KMS-11 (cell line): ENCODE results near the gene LCLAT1.

ENCODE experiments used
- H2AFZ ChIP-seq: fragments of 200-600 bp; sonication (generic); 2 replicates; pipeline ENCODE4 v1.6.1; 2016; ENCODE audit warnings: antibody characterized with exemption, mixed run types, low read depth
- H3K27ac ChIP-seq: fragments of 200-600 bp; sonication (generic); 2 replicates; pipeline ENCODE4 v1.6.1; 2016; ENCODE audit warnings: mild to moderate bottlenecking, mixed run types
- H3K27me3 ChIP-seq: fragments of 200-600 bp; sonication (generic); 2 replicates; pipeline ENCODE4 v1.6.1; 2017; ENCODE audit warnings: mild to moderate bottlenecking, low read depth, mixed run types, moderate library complexity; ENCODE audit not compliant: insufficient read depth
- H3K36me3 ChIP-seq: fragments of 200-600 bp; sonication (generic); 2 replicates; pipeline ENCODE4 v1.6.1; 2017; ENCODE audit warnings: mild to moderate bottlenecking, mixed run types; ENCODE audit not compliant: insufficient read depth
- H3K4me1 ChIP-seq: fragments of 200-600 bp; sonication (generic); 2 replicates; pipeline ENCODE4 v1.6.1; 2016; ENCODE audit warnings: mild to moderate bottlenecking, low read depth, mixed run types; ENCODE audit not compliant: poor library complexity, severe bottlenecking
- H3K4me2 ChIP-seq: fragments of 200-600 bp; sonication (generic); 2 replicates; pipeline ENCODE4 v1.7.0; 2016; ENCODE audit warnings: mild to moderate bottlenecking, mixed run types
- H3K4me3 ChIP-seq: fragments of 200-600 bp; sonication (generic); IDR thresholded peaks from 2 replicates; pipeline ENCODE4 v1.6.1; 2017; ENCODE audit warnings: low read depth, low read length, mixed read lengths; ENCODE audit not compliant: insufficient read depth
- H3K79me2 ChIP-seq: fragments of 200-600 bp; sonication (generic); 2 replicates; pipeline ENCODE4 v1.6.1; 2016; ENCODE audit warnings: low read depth, mixed run types; ENCODE audit not compliant: insufficient read depth
- H3K9ac ChIP-seq: fragments of 200-600 bp; sonication (generic); 2 replicates; pipeline ENCODE4 v1.6.1; 2016; ENCODE audit warnings: mild to moderate bottlenecking, mixed run types
- H4K20me1 ChIP-seq: fragments of 200-600 bp; sonication (generic); 2 replicates; pipeline ENCODE4 v1.6.1; 2016; ENCODE audit warnings: mild to moderate bottlenecking, mixed run types; ENCODE audit not compliant: insufficient read depth
- TF ChIP-seq, protein P1 (sequence below): fragments of 200-600 bp; sonication (generic); conservative IDR thresholded peaks from 2 replicates; pipeline ENCODE4 v1.6.1; 2017; ENCODE audit warnings: low read depth, mild to moderate bottlenecking, antibody characterized with exemption, low read length, moderate library complexity, mixed read lengths

Gene LCLAT1

DNA sequence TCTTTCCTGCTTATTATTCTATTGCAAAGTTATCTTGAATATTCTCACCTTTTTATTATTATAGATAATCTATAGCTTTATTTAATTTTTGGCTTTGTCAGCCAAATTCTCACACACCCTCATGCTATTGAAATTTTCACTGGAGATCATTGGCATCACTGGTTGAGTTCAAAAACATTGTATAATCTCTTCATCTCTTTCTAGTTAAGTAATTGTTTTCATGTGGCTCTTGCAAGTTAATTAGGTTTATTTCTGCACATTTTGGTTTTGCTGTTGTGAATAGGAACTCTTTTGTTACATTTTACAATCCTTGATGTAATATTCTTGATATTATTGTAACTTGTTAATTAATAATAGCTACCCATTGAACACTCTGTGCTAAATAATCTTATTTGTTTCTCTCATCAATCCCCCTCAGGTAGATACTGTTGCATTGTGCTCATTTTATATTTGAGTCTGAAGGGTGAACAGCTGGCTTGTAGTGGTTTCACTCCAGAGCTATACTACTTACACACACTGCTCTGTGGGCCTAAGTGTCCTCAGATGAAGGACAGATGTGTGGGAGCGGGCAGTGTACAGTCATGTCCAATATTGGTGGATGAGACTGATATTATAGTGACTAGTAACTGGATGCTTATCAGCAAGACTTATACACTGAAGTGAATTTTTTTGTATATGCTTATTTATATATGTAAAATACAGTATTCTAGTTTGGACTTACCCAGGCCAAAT lies 112.7 kb downstream of the LCLAT1 start:
- no peak overlapping the region for H2AFZ ChIP-seq
- TF ChIP-seq, protein P1, sequence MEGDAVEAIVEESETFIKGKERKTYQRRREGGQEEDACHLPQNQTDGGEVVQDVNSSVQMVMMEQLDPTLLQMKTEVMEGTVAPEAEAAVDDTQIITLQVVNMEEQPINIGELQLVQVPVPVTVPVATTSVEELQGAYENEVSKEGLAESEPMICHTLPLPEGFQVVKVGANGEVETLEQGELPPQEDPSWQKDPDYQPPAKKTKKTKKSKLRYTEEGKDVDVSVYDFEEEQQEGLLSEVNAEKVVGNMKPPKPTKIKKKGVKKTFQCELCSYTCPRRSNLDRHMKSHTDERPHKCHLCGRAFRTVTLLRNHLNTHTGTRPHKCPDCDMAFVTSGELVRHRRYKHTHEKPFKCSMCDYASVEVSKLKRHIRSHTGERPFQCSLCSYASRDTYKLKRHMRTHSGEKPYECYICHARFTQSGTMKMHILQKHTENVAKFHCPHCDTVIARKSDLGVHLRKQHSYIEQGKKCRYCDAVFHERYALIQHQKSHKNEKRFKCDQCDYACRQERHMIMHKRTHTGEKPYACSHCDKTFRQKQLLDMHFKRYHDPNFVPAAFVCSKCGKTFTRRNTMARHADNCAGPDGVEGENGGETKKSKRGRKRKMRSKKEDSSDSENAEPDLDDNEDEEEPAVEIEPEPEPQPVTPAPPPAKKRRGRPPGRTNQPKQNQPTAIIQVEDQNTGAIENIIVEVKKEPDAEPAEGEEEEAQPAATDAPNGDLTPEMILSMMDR, result no peak
- H3K27me3 ChIP-seq, result no peaks in the 10 kb centered on the region
- no peaks in the 10 kb centered on the region for H3K4me1 ChIP-seq
- H4K20me1 ChIP-seq, result no peaks in the 10 kb centered on the region
- H3K4me2 ChIP-seq, result no peak overlapping the region
- H3K79me2 ChIP-seq, result no peaks in the 10 kb centered on the region
- H3K9ac ChIP-seq, result no peak overlapping the region
- no peak overlapping the region for H3K4me3 ChIP-seq
- no peaks in the 10 kb centered on the region for H3K36me3 ChIP-seq
- H3K27ac ChIP-seq, result no peak overlapping the region

DNA sequence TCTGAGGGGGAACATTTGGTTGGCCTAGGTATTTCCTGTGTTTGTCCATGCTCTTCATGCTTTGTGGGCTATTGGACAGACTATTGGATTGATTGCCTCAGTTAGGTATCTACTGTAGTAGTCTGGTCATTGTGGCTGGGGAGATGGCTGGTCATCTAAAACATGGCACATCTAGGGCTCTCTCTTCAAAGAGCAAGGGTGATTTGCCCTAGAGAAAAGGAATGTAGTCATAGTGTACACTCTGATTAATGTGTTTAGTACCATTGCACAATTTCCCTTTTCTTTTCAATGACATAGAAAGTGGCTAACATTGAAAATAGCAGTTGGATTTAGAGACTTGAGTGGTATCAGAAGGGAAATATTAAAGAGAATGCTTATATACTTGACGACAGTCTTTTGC lies 114.3 kb downstream of the LCLAT1 start:
- Histone ChIP-seq H3K4me2 (no peak overlapping the region), H4K20me1 (no peaks in the 10 kb centered on the region), H3K9ac (no peak overlapping the region), H2AFZ (no peak overlapping the region), H3K27ac (no peak overlapping the region), H3K36me3 (no peaks in the 10 kb centered on the region), H3K27me3 (no peaks in the 10 kb centered on the region), H3K79me2 (no peaks in the 10 kb centered on the region), H3K4me3 (no peak overlapping the region), H3K4me1 (no peaks in the 10 kb centered on the region)
- TF ChIP-seq, protein P1, result no peak

DNA sequence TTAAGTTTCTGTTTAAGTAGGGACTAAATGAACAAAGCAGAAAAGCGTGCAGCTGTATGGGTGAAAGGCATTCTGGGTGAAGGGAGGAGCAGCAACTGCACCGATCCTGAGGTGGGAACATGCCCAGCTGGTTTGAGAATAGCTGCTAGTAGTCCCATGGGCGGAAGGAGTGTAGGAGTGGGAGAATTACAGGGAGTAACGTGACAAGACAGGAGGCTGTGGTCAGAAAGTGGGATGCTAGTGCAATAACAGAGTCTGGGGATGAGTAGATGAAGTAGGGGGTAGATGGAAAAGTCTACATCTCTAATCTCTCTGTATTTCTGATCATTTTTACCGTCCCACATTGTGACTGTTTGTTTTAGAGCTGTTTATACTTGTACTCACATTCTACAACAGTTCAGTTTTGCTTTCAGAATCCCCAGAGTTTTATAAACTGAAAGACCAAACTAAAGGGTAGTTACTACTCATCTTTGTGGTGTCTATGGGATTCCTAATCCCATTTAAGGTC lies 118.9 kb downstream of the LCLAT1 start:
- H3K4me1 ChIP-seq, result no peaks in the 10 kb centered on the region
- no peak overlapping the region for H3K4me2 ChIP-seq
- no peak overlapping the region for H2AFZ ChIP-seq
- H3K9ac ChIP-seq, result no peak overlapping the region
- no peaks in the 10 kb centered on the region for H3K79me2 ChIP-seq
- H3K4me3 ChIP-seq, result no peak overlapping the region
- no peaks in the 10 kb centered on the region; the same call in 1 of the 2 replicates for H3K36me3 ChIP-seq
- no peaks in the 10 kb centered on the region for H3K27me3 ChIP-seq
- H3K27ac ChIP-seq, result no peak overlapping the region
- H4K20me1 ChIP-seq, result no peaks in the 10 kb centered on the region
- TF ChIP-seq, protein P1, result no peak

DNA sequence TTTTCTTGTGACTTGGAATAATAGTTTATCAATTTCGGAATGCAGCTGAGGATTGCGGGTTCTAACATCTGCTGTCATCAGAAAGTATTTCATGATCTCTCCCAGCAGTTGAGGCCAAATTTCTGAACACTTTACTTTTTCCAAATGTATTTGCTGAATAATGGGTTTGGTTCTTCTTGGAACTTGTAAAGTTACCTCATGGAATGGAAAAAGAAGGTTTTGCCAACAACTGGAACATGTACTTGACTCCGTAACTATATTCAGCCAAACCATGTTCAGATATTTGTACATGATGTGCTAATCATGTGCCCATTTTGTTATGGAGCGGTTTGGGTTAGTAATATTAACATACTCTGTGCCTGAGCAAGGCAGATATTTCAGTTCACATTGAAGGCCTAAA lies 119.6 kb downstream of the LCLAT1 start:
- H3K4me1 ChIP-seq, result no peaks in the 10 kb centered on the region
- H3K9ac ChIP-seq, result no peak overlapping the region
- H3K4me3 ChIP-seq, result no peak overlapping the region
- no peak overlapping the region for H2AFZ ChIP-seq
- no peak overlapping the region for H3K27ac ChIP-seq
- H3K27me3 ChIP-seq, result no peaks in the 10 kb centered on the region
- no peaks in the 10 kb centered on the region for H3K79me2 ChIP-seq
- H3K4me2 ChIP-seq, result no peak overlapping the region
- no peaks in the 10 kb centered on the region for H4K20me1 ChIP-seq
- no peaks in the 10 kb centered on the region; the same call in 1 of the 2 replicates for H3K36me3 ChIP-seq
- TF ChIP-seq, protein P1, result no peak
